Stimulated activated CD8-positive, alpha-beta memory T cell treated with anti-CD3 and anti-CD28 coated beads, Interleukin-12 subunit alpha, Interleukin-12 subunit beta, amount 100 ng/mL, for 4 hours (primary cell): ENCODE results near the gene BNIP5.
"Not testable (repeated sequence)": the region's sequence is repeated elsewhere in the genome, so short reads cannot be mapped to it uniquely, and the experiment has no call there.

Source experiments
- DNase-seq: peaks from one replicate; pipeline ENCODE4 v3.0.0-alpha.2; 2020; ENCODE audit warnings: low read depth

Gene BNIP5

DNA sequence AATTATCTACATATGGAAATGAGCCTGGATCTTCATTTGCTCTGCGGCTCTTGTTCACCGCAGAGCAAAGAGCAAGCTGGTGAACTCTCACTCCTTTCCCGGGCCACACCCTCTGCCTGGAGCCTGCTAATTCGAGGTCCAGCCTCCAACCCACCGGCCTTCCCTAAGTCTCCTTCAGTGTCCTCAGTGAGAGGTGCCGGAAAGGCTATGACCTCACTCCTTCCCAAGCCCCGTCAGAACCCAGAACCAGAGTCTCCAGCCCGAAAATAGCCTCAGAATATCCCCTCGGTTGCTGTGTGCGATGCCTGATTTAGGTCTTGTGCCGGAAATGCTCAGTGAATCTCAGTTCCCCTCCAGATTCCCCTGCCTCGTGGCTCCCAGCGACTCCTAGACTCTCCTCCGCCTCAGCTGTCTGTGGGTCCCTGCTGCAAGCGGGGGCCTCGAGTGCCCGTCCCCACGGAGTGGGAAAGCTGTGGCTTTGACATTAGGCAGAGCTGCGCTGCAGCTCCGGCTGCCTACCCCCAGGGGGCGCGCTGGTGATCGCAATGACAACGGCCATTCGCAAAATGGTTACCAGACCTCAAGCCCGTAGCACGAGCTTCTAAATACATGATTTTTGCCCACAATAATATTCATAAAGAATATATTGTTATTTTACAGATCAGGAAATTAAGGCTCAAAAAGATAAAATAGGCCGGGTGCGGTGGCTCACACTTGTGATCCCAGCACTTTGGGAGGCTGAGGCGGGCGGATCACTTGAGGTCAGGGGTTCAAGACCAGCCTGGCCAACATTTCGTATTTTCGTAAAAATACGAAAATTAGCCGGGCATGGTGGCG is 4.1 kb upstream of the BNIP5 start:
- peak; percentile 39 for DNase-seq

DNA sequence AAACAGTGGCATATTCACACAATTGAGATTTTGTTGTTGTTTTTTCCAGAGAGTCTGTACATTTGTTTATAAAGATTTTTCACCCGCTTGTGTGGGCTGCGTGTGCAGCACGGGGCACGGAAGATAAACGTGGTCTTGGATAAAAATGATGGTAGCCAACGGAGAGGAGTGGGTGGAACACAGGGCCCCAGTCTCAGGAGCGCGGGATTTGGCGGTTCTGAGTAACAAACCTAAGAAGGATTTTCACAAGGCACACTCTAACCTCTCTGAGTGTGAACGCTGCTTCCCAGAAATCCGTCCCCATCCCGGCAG is 3.6 kb upstream of the BNIP5 start:
- DNase-seq = no peak

DNA sequence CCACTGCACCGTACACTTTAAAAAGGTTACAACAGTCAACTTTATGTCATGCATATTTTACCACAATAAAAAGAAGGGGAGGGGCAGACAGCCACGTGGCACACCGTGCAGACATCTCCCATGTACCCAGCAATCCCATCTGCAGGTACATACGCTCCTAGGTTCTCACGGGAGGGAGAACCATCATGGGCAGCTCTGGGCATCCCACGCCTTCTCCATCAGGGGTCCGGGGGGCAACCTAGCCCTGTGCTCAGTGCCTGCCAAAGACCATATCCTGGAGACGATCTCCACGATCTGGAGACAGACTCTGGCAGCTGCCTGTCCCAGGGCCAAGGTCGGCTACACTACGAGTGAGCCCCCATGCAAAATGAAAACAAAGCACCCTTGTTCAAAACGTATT is 2.5 kb upstream of the BNIP5 start:
- no peak for DNase-seq

DNA sequence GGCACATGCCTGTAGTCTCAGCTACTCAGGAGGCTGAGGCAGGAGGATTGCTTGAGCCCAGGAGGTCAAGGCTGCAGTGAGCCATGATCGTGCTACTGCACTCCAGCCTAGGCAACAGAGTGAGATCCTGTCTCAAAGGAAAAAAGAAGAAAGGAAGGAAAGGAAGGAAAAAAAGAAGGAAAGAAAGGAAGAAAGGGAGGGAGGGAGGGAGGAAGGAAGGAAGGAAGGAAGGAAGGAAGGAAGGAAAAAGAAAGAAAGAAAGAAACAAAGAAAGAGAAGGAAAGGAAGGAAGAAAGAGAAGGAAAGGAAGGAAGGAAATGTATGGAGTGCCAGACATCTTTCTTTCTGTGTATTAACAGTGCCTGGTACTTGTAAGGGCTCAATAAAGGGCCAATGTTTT is 1.5 kb upstream of the BNIP5 start:
- not testable (repeated sequence) for DNase-seq

DNA sequence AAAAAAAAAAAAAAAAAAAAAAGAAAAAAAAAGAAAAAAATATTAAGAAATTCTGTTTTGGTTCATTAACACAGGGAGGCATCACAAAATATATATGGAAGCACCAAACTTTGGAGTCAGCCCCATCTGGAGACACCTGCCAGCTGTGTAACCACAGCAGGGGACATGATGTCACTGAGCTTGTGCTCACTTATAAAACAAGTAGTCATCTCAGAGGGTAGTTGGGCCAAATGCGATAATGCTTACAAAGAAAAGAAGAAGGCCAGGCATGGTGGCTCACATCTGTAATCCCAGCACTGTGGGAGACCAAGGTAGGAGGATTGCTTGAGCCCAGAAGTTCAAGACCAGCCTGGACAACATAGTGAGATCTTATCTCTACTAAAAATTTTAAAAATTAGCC is 1.1 kb upstream of the BNIP5 start:
- DNase-seq = no peak

DNA sequence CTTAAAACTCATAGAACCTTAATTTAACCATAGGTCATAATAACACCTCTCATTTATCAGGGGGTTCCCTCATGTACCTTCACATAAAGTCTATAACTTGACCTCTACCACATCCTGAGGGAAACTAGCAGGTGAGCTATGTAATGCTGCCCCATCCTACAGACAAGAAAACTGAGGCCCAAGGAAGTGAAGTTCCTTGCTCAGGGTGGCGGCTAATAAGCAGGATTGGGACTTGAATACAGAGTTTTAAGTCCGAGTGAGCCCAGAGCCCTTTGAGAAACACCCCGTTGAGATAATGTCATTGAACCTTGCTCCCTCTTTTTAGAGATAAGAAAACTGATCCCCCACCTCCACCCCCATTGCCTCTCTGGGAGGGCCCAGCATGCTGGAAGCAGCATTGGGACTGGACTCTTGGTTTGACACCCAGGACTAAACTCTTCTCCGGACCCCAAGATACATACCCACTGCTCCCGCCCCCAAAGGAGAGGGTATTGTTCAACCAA is 429 bp downstream of the BNIP5 start:
- DNase-seq = no peak

DNA sequence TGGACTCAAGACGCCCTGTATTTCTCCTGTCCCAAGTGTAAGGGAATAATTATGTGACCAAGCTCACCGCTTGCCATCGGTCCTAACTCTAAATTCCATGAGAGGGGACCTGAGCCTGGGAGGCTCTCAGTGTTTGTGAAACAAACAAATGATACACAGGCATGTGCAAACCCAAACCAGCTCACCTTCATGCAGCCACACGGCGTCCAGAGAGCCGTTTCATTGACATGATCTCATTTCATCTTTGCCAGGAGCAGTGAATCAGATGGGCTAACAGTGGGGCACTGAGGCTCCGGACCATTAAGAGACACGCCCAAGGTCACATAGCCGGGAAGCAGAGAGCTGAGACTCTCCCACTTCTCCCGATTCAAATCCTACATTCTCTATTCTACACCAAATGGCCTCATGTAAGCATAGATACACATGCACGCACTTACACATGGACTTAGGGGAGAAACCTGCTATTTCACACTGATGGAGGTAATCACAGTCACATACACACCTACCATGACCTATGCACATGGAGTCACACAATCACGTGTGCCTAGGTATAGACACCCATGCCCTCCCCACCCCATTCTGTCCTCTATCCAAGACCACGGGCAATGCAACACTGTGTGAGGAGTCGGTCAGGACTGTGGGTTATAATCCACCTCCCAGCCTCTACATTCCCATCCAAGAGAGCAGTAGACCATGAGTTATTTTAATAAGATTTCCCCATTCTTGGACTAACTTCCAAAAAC is 1.1 kb downstream of the BNIP5 start:
- no peak for DNase-seq

DNA sequence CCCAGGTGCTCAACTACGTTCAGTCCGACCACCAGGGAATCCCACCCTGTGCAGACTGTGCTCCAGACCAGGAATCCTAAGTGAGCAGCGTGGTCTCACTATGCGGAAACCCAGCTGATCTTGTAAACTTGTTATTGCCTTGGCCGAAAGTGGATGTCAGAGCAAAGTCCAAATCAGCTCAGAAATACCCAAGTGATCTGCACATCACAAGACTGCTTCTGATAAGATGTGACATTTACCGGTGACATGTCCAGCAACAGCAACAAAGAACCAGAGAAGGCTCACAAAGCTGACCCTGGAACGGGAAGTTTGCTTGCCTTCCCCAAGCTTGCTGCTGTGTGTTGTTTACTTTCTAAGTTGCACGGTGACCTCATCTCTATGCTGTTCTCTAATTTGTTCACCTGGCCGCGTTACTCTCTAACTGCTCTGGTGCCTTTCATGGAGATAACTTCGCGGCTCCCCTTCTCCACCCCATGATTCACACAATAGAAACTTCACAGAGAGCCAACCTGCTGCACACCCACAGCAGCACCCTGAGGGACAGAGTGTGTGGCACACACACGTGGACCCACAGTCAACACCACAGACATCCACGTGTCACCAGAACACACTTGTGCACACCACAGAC is 1.7 kb downstream of the BNIP5 start:
- no peak for DNase-seq

DNA sequence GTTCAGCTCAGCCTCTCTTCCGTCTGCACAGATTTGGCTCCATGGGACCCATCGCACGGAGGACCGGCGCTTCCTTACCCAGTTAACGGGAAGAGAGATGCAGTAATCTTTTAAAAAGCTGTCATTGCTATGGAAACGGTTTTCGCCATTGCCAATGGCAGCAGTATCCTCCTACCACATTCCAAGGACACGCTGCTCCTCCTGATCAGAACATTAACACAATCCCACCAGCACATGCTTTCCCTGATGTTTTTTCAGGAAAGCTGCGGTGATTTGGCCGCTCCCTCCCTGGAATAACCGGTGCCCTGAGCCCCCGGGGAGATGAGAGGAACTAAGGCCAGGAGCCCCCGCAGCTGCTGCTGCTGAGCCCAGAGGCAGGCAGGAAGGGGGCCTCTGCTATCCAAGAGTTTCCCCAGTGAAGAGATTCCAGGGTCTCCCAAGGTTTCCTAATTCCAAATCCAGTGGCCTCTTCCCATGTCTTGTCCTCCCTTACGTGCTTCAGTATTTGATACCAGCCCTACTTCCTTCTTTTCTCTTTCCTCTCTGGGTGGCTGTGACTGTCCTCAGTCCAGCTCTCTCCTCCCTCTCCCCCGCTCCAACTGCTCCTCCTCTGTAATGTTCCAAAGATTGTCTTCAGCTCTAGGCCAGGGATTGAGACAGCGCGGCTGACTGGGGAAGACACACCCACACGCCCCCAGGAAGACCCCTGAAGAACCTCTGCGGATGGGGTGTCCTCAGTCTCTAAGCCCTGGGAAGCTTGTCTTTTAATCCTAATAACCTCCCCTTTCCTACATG is 2.6 kb downstream of the BNIP5 start:
- DNase-seq = no peak

DNA sequence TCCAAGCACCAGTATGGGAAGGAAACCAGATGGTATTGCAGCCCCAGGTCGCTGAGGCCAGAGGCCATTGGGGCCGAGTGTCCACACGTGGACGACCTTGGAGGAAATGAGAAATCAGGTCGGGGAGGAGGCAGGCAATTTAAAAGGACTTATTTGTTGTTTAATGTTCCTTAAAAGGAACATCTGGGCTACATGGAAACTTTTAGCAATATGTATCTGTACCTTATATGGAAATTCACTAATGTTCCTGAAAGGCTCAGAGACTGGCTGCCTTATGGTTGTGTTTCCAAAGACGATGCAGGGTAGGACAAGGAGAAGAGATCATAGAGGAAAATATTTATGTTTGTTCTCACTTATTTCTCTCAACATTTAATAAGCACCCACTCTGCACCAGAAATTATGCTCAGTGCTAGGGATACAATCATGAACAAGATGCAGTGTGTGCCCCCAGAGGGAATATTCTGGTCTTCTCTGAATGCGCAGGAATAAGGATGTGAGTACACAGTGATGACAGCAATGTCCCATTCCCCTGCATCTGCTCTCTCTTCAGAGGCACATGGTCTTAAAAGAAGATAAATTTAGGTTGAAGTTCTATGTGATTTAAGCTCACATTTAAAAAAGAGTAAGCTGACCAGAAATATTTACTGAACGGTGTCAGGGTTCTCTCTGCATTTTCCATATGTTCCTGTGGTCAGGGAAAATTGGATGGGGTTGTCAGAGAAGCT is 3.4 kb downstream of the BNIP5 start:
- no peak for DNase-seq

DNA sequence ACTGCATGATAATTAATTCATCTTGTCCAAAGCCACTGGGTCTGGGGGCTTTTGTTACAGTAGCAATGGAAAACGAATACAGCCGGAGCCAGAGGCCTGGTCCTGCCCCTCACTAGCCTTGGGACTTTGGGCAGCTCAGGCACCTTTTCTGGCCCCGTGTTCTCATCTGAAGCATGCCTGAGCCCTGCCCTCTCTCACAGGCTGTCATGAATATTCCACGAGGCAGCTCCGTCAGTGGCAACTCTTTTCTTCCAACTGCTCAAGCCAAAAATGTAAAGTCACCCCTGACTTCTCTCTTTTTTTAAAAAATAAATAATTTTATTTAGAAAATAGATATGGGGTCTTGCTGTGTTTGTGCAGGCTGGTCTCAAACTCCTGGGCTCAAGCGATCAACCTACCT is 5.3 kb downstream of the BNIP5 start:
- DNase-seq = no peak

DNA sequence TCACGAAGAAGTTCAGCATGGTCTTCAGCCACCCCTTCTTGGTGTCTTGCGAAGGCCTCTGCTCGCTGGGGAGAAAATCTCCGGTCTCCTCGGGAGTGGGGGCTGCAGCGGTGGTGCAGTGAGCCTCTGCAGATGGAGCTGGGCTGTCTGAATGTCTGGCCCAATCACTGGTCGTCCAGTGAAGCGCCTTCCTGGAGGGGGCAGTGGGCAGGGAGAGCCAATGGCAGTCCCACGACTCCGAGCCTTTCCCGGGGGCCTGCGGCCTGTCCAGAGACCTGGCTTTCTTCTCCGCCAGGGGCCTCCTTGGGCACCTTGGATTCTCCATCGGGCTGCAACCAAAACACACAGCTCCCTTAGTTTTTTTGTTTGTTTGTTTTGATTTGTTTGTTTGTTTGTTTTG is 6.3 kb downstream of the BNIP5 start:
- no peak for DNase-seq

DNA sequence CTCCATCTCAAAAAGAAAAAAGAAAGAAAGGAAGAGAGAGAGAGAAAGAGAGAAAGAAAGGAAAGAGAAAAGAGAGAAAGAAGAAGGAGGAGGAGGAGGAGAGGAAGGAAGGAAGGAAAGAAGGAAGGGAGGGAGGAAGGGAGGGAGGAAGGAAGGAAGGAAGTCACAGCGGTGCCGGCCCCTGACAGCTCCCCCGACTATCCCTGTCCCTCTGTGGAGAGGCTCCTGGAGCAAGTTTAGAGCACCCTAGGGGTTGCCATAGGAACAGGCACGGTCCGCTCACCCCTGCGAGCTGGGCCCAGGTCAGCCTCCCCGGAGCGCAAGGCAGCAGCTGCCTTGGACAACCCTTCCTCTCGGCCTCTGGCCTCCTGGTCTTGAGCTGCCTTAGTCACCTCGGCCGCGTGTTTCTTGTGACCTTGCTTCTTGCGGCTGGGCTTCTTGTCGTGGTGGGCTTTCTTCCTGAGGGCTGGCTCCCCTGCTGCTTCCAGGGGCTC is 6.8 kb downstream of the BNIP5 start:
- DNase-seq = no peak

DNA sequence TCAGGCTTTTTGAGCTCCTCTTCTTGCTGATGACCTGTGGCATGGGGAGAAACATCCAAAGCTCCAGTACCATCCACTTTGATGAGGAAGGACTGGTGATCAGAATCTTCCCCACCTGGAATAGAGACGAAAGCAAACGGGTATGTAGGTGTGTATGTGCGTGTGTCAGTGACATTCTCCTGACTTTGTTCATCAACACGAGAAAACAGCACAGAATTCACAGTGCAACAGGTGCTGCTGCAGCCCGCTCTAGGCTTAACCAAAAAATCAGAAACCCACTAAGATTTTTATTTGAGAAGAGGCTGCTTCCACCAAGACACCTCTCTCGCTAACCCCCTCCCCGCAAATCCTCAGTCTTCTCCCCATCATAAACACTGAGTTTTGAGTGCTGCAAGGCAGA is 8.1 kb downstream of the BNIP5 start:
- DNase-seq = no peak

DNA sequence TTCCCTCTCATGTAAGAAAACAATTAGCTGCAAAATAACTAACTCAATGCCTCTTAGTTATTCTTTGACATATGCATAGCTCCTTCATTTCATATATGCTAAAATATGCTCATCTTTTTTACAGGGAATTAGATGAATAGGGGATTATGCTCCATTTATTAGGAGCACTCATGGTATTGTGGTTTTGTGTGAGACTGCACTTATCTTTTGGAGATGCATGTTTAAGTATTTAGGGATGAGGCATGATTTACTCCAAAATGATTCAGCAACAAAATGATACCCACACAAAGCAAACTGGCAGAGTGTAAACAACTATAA is 8.8 kb downstream of the BNIP5 start:
- DNase-seq = no peak

DNA sequence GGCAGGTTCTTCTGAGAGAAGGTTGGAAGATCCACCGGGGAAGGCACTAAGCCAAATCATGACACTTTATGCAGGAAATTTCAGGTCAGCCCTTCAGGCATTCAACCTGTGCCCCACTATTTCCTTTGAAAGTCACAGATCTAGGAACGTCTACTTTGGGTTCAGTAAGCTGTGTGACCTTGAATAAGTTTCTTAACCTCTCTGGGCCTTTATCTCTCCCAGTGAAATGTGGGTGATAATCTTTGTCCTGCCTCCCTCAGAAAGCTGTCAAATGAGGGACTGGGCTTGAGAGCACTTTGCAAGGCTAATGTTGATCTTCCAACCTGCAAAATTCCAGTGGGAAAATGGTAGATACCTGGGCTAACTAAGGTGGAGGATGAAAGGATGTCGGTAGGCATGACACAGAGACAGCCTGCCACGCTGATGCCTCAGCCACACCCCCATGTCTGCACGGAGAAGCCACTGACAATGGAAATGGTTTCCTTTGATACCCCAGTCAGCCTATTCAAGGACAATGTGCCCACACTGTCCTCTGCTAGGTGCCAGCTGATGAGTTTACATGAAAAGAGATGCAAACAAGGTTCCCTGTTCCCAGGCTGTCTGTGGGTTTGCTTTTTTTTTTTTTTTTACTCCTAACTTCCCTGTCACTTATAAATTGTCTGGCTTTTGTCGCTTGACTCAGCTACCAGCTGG is 9.3 kb downstream of the BNIP5 start:
- DNase-seq = no peak

DNA sequence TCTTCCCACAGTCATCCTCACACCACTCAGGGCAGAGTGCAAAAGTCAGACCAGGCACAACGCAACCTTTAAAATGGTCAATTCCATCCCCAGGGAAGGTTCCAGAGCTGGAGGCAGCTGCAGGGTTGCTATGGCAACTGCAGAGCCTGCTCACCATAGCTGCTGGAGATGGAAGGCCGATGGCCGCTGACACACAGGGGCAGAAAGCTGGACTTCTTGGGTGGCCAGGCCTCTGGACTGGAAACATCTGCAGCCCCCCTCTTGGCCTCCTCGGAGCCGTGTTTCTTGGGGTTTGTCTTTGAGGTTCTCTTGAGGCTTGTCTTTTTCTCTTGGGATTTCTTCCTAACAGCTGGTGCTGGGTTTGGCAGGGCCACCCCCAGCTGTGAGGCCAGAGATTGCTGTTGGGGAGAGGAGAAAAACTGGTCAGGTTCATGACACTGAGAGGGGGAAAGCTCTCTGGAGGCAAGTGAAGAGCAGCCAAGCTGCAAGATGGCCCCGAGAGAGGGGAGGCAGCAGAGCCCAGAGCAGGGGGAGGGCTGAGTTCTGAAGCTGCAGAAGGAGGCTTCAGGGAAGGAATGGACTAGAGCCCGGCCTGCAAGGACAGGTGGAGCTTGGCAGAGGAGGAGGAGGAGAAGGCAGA is 10.2 kb downstream of the BNIP5 start:
- no peak for DNase-seq

DNA sequence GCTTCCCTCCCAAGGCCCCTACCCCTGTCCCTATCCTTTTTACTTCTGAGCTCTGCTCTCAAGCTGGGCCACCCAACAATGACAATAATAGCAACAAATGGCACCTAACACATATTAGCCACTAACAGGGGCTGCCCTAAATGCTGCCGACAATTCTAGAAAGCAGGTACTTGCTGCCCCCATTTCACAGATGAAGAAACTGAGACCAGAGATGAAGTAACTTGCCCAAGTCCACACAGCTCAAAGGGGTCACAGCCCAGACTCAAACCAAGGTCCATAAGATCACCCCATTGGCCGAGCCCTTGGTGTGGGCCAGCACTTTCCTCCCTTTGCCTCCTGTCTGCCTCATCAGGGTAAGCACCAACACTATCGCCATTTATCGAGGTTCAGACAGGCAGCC is 12.0 kb downstream of the BNIP5 start:
- DNase-seq = no peak

DNA sequence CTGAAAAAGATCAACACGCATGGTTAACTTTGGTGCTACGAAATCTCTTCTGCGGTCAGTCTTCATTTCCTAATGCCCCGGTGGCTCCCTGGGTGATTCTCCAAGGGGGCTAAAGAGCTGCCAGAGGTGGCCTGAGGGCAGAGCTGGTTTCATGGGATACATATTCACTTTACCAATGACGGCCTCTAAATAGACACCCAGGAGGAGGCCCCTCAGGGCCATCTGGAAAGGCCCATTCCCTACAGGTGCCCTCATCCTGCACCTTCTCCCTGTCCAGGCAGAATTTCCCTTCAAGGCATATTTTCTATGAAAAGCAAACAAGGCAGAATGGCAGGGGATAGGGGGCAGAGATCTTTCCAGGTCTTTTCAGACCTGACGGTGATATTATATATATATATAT is 12.5 kb downstream of the BNIP5 start:
- DNase-seq = no peak

DNA sequence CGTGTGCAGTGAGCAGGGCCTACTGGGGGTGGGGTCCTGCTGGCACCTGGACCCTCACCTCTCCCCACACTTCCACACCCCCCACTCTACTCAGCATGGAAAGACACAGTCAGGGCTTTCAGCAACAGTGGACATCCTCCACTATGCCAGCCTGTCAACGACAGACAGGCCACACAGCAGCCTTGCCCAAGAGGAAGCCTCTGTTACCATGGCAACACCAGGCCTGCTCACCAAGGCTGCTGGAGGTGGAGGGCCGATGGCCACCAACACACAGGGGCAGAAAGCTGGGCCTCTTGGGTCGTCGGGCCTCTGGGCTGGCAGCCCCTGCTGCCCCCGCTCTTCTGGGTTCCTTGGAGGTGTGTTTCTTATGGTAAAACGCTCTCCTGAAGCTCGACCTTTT is 13.6 kb downstream of the BNIP5 start:
- no peak for DNase-seq

DNA sequence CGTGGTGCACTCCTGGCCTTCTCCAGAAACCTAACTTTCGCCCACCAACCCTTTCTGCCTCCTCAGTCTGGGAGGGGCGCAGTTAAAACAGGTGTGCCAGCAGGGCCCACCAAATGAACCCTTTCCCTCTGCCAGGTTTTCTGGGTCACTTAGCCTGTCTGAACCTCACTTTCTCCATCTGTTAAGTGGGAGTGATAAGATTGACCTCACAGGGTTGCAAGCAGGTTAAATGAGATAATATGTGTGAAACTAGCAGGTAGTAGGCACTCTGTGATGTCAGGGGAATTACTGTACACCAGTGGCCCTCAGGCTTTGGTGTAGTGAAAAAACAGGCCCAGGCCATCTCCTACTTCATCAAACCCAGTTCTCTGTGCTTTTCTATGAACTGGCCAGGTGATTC is 14.1 kb downstream of the BNIP5 start:
- DNase-seq = no peak
